Ovary (tissue), 3 donors: ENCODE data around the gene RUSF1.

Source experiments
- CTCF ChIP-seq, 3 donors: fragments of 450-650 bp in 2 of 3; fragments of 200-600 bp in 1 of 3; IDR thresholded peaks; one replicate each; pipeline versions ENCODE4 v1.5.1 to v1.8.0; 2016 to 2022; ENCODE audit warnings: antibody characterized with exemption in 3 of 3, mild to moderate bottlenecking in 1 of 3
- POLR2A ChIP-seq: fragments of 450-650 bp; IDR thresholded peaks from one replicate; pipeline ENCODE4 v1.6.1; 2017; ENCODE audit warnings: antibody characterized with exemption, mild to moderate bottlenecking, moderate library complexity
- donor health status: DM: no; HTN: no; CAD: no.

- TF ChIP-seq CTCF (IDR thresholded peaks at IDR 0.05), result no peak
- TF ChIP-seq POLR2A, result no peak
Observed at GRCh38 chr16:31485571-31485970, 22.6 kb downstream of the RUSF1 start.
